ENCODE data around the gene LIX1L.

DNA sequence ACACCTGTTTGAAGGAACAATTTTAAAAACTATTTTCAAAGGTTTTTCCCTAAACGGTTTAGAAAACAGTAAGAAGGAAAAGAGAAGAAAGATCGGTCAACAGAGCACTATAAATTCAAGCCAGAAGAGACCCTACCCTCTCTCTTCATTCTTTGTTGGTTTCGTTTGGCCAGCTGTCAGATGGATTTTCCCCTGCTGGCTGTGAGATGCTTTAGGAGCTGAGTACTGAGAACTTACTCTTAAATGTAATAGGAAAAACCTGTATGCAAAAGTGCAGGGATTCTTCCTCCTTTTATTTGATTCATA lies 39.9 kb upstream of the LIX1L start:
- TF ChIP-seq, protein P1, sequence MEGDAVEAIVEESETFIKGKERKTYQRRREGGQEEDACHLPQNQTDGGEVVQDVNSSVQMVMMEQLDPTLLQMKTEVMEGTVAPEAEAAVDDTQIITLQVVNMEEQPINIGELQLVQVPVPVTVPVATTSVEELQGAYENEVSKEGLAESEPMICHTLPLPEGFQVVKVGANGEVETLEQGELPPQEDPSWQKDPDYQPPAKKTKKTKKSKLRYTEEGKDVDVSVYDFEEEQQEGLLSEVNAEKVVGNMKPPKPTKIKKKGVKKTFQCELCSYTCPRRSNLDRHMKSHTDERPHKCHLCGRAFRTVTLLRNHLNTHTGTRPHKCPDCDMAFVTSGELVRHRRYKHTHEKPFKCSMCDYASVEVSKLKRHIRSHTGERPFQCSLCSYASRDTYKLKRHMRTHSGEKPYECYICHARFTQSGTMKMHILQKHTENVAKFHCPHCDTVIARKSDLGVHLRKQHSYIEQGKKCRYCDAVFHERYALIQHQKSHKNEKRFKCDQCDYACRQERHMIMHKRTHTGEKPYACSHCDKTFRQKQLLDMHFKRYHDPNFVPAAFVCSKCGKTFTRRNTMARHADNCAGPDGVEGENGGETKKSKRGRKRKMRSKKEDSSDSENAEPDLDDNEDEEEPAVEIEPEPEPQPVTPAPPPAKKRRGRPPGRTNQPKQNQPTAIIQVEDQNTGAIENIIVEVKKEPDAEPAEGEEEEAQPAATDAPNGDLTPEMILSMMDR (IDR thresholded peaks at IDR 0.05 in 2 of 3, conservative IDR thresholded peaks at IDR 0.05 in 1 of 3; ENCODE audit: borderline replicate concordance in 1 of 3, insufficient read depth in 1 of 3, low read depth in 2 of 3, low read length in 2 of 3), result no peak
- TF ChIP-seq POLR2AphosphoS5 (IDR thresholded peaks at IDR 0.05; ENCODE audit: low read depth, low read length) (no peak), EZH2 (IDR thresholded peaks at IDR 0.05) (no peak), EZH2phosphoT487 (IDR thresholded peaks at IDR 0.05; ENCODE audit: borderline replicate concordance) (no peak), YY1 (IDR thresholded peaks at IDR 0.05; ENCODE audit: extremely low read depth, insufficient replicate concordance, low read depth, low read length) (no peak), SP1 (IDR thresholded peaks at IDR 0.05; ENCODE audit: low read depth) (no peak), CEBPB (IDR thresholded peaks at IDR 0.05; ENCODE audit: low read depth) (no peak), FOSL1 (IDR thresholded peaks at IDR 0.05; ENCODE audit: low read depth) (no peak), CBX3 (IDR thresholded peaks at IDR 0.05; ENCODE audit: low read depth) (no peak), POLR2A (IDR thresholded peaks at IDR 0.05; ENCODE audit: borderline replicate concordance, extremely low read depth, insufficient read depth, insufficient read length) (no peak)
- TF ChIP-seq, protein P2, sequence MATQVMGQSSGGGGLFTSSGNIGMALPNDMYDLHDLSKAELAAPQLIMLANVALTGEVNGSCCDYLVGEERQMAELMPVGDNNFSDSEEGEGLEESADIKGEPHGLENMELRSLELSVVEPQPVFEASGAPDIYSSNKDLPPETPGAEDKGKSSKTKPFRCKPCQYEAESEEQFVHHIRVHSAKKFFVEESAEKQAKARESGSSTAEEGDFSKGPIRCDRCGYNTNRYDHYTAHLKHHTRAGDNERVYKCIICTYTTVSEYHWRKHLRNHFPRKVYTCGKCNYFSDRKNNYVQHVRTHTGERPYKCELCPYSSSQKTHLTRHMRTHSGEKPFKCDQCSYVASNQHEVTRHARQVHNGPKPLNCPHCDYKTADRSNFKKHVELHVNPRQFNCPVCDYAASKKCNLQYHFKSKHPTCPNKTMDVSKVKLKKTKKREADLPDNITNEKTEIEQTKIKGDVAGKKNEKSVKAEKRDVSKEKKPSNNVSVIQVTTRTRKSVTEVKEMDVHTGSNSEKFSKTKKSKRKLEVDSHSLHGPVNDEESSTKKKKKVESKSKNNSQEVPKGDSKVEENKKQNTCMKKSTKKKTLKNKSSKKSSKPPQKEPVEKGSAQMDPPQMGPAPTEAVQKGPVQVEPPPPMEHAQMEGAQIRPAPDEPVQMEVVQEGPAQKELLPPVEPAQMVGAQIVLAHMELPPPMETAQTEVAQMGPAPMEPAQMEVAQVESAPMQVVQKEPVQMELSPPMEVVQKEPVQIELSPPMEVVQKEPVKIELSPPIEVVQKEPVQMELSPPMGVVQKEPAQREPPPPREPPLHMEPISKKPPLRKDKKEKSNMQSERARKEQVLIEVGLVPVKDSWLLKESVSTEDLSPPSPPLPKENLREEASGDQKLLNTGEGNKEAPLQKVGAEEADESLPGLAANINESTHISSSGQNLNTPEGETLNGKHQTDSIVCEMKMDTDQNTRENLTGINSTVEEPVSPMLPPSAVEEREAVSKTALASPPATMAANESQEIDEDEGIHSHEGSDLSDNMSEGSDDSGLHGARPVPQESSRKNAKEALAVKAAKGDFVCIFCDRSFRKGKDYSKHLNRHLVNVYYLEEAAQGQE (IDR thresholded peaks at IDR 0.05; ENCODE audit: low read depth), result no peak
- TF ChIP-seq, protein P3, sequence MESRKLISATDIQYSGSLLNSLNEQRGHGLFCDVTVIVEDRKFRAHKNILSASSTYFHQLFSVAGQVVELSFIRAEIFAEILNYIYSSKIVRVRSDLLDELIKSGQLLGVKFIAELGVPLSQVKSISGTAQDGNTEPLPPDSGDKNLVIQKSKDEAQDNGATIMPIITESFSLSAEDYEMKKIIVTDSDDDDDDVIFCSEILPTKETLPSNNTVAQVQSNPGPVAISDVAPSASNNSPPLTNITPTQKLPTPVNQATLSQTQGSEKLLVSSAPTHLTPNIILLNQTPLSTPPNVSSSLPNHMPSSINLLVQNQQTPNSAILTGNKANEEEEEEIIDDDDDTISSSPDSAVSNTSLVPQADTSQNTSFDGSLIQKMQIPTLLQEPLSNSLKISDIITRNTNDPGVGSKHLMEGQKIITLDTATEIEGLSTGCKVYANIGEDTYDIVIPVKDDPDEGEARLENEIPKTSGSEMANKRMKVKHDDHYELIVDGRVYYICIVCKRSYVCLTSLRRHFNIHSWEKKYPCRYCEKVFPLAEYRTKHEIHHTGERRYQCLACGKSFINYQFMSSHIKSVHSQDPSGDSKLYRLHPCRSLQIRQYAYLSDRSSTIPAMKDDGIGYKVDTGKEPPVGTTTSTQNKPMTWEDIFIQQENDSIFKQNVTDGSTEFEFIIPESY (IDR thresholded peaks at IDR 0.05; ENCODE audit: extremely low read depth, insufficient replicate concordance, low read length), result no peak

Measured in HCT116 (cell line).